C4-2B (cell line): ENCODE data around the gene ITGA3.

ENCODE experiments used
- CTCF ChIP-seq: fragments of 450-650 bp; conservative IDR thresholded peaks from 2 replicates; pipeline ENCODE4 v1.5.1; 2017; ENCODE audit warnings: mild to moderate bottlenecking
- ZFX ChIP-seq: fragments of 450-650 bp; IDR thresholded peaks from 2 replicates; pipeline ENCODE4 v1.6.1; 2017

DNA sequence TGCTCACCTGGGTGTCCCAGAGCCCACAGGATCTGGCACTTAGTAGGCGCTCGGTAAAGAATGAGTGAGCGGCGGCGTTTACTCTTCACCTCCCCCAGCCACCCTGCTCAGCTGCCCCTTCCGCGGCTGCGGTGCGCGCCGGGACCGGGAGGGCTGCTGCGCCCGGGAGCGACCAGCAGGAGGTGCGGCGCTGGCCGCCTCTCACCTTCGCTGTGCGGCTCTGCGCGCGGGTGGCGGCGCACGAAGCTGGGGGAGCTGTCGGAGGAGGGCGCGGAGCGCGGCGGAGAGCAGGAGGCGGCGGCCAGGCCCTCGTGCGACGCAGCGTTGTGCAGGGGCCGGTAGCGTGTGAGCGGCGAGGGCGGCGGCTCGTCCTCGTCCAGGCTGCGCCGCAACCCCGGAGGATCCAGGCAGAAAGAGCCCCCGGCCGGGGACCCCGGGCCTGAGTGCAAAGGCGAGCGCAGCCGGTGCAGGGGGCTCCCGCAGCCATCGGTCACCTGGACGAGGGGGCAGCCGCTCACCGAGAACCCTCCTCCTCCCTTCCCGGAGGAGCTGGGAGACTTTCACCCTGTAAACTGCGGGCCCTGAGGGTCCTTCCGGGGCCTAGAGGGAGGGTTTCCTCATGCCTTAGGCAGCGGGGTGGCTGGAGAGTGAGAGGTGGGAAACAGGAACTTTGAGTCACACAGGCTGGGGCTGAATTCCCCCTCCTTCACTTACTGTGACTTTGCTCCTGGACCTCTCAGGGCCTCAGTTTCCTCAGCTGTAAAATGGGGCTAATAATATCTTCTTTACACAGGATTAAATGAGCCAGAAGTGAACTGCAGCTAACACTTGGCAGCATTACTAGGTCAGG is 61.5 kb downstream of the ITGA3 start:
- TF ChIP-seq CTCF (no peak), ZFX (no peak)
